ENCODE data around the gene SLC5A10.
A peak's percentile ranks its signal among the peaks of the same experiment; 100 is the strongest.
"Not testable (repeated sequence)": the region's sequence is repeated elsewhere in the genome, so short reads cannot be mapped to it uniquely, and the experiment has no call there.

SLC5A10 gene

DNA sequence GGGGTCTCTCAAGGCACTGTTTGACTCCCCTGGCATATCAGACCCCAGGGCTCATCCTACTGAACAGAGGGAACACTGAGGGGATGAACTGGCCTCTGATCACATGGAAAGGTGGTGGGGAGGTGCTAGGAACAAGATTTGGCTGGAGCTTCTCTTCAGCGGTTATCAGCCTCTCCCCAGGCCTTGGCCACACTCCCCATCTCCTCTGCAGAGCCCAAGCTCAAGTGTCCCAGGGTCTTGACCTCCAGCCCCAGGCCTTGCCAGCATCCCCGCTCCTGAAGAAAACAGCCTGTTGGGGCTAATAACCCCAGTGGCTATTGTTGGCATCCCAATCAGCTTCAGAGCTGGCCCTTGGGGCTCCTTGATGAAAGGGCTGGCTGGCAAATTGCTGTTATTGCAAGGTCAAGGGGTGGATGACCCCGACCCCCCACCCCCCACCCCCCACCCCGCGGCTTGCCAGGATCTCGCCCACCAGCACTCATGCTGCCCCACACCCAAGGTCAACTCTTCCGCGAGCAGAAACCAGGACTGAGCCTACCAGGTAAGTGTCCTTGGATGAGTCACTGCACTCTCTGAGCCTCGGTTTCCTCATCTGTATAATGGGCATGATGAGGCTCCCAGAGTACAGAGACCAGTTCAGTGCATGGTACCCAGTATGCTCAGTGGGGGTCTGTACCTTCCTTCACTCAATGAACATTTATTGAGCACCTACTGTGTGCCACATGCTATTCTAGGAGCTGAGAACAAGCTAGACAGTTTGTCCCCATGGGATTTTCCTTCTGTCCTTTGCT lies 71.4 kb downstream of the SLC5A10 start:
- no peak overlapping the region for H3K9ac ChIP-seq (ENCODE audit: low read length)
- H3K4me3 ChIP-seq (ENCODE audit: low read depth, low read length, poor library complexity, severe bottlenecking): no peak overlapping the region
- H3K4me2 ChIP-seq (ENCODE audit: low read length): no peak overlapping the region
- H3K36me3 ChIP-seq (ENCODE audit: insufficient read depth, low read length): peaks cover 40% of the 10 kb centered on the region
- no peaks in the 10 kb centered on the region for H4K20me1 ChIP-seq (ENCODE audit: insufficient read depth, low read length)
- no peaks in the 10 kb centered on the region for H3K9me2 ChIP-seq (ENCODE audit: low read depth, low read length)
- H3K27me3 ChIP-seq (ENCODE audit: insufficient read depth, low read length): no peaks in the 10 kb centered on the region
- H2AFZ ChIP-seq (ENCODE audit: low read length): no peak overlapping the region
- no peaks in the 10 kb centered on the region for H3F3A ChIP-seq (ENCODE audit: insufficient read depth, low read length)
- no peak overlapping the region for H3K27ac ChIP-seq (ENCODE audit: low read depth, low read length, poor library complexity, severe bottlenecking)
- TF ChIP-seq EZH2 (IDR thresholded peaks at IDR 0.05; ENCODE audit: borderline replicate concordance, low read length): no peak
- TF ChIP-seq, protein P1, sequence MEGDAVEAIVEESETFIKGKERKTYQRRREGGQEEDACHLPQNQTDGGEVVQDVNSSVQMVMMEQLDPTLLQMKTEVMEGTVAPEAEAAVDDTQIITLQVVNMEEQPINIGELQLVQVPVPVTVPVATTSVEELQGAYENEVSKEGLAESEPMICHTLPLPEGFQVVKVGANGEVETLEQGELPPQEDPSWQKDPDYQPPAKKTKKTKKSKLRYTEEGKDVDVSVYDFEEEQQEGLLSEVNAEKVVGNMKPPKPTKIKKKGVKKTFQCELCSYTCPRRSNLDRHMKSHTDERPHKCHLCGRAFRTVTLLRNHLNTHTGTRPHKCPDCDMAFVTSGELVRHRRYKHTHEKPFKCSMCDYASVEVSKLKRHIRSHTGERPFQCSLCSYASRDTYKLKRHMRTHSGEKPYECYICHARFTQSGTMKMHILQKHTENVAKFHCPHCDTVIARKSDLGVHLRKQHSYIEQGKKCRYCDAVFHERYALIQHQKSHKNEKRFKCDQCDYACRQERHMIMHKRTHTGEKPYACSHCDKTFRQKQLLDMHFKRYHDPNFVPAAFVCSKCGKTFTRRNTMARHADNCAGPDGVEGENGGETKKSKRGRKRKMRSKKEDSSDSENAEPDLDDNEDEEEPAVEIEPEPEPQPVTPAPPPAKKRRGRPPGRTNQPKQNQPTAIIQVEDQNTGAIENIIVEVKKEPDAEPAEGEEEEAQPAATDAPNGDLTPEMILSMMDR (IDR thresholded peaks at IDR 0.05; ENCODE audit: low read length): no peak
- H3K9me3 ChIP-seq (ENCODE audit: low read length): no peaks in the 10 kb centered on the region
- peaks cover 8% of the 10 kb centered on the region for H3K4me1 ChIP-seq (ENCODE audit: insufficient read depth, low read length, severe bottlenecking)
- H3K79me2 ChIP-seq (ENCODE audit: insufficient read depth, low read length): no peaks in the 10 kb centered on the region

DNA sequence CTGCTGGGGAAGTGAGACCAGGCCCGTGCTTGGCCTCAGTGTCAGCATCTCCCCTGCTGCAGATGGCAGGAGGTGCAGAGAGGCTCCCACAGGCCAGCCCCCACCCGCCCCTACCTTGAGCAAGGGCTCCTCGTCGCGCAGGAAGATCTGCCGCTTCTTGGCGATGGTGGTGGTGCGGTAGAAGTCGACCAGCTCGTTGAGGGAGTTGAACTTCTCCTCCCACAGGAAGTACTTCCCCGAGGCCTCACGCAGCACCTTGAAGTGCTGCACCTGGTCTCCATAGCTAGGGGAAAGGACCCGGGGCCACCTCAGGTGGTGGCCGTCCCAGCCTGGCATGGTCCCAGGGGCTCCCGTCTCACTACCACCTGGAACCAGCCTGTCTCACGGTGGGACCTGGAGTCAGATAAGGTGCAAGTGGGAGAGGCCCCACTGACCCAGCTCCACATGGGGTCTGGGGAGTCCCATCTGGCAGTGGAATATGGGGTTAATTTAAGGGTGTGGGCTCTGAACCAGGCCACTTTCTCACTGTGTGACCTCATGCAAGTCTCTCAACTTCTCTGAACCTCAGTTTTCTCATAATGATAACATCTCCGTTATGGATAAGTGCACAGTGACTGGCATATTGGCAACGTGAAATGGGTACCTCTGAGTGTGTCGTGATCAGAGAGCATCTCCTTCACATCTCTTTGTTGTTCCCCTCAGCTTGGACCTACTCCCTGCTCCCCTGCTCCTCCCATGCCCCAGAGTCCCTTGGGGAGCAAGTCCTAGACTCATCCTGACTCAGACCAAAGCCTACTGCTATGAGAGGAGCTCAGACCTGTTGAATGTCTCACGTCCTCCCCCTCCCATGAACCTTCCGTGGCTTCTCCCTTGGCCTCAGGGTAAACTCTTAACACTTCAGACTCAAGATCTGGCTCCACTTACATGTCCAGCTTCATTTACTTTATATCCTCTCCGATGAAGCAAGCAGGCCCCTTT lies 72.4 kb downstream of the SLC5A10 start:
- Histone ChIP-seq H4K20me1 (ENCODE audit: insufficient read depth, low read length) (no peaks in the 10 kb centered on the region), H3K79me2 (ENCODE audit: insufficient read depth, low read length) (no peaks in the 10 kb centered on the region), H3K9me2 (ENCODE audit: low read depth, low read length) (no peaks in the 10 kb centered on the region), H3K4me2 (ENCODE audit: low read length) (no peak overlapping the region; the same call in 1 of the 2 replicates), H3K27me3 (ENCODE audit: insufficient read depth, low read length) (no peaks in the 10 kb centered on the region), H3K9ac (ENCODE audit: low read length) (no peak overlapping the region), H3K9me3 (ENCODE audit: low read length) (no peaks in the 10 kb centered on the region), H3K4me3 (ENCODE audit: low read depth, low read length, poor library complexity, severe bottlenecking) (no peak overlapping the region), H3K36me3 (ENCODE audit: insufficient read depth, low read length) (peaks cover 40% of the 10 kb centered on the region), H3F3A (ENCODE audit: insufficient read depth, low read length) (no peaks in the 10 kb centered on the region), H3K4me1 (ENCODE audit: insufficient read depth, low read length, severe bottlenecking) (peaks cover 8% of the 10 kb centered on the region), H2AFZ (ENCODE audit: low read length) (no peak overlapping the region), H3K27ac (ENCODE audit: low read depth, low read length, poor library complexity, severe bottlenecking) (peak overlapping the region; percentile 55)
- no peak for TF ChIP-seq EZH2 (IDR thresholded peaks at IDR 0.05; ENCODE audit: borderline replicate concordance, low read length)
- TF ChIP-seq, protein P1 (IDR thresholded peaks at IDR 0.05; ENCODE audit: low read length): no peak

DNA sequence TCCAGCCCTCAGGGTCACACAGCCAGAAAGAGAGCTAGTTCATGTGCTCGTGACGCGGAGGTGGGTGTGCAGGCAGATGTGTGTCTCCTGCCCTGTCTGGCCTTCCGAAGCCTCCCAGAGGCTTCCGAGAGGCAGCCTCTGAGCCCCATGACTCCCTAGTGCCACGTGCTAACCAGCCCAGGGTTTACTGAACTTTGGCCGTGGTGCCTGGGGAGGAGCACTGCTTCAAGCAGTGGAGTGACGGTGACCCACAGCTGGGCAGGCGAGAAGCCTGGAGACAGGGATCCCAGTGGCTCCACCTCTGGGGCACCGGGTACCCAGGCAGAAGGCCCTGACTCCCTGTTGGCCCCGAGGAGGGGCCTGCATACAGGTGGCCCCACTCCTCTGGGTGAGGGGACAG lies 76.7 kb downstream of the SLC5A10 start:
- not testable (repeated sequence) for H2AFZ ChIP-seq (ENCODE audit: low read length); H3K9me2 ChIP-seq (ENCODE audit: low read depth, low read length); H3K79me2 ChIP-seq (ENCODE audit: insufficient read depth, low read length); H4K20me1 ChIP-seq (ENCODE audit: insufficient read depth, low read length); H3K9ac ChIP-seq (ENCODE audit: low read length); H3K27me3 ChIP-seq (ENCODE audit: insufficient read depth, low read length); H3K27ac ChIP-seq (ENCODE audit: low read depth, low read length, poor library complexity, severe bottlenecking); H3K4me3 ChIP-seq (ENCODE audit: low read depth, low read length, poor library complexity, severe bottlenecking); H3K4me2 ChIP-seq (ENCODE audit: low read length); H3F3A ChIP-seq (ENCODE audit: insufficient read depth, low read length); H3K36me3 ChIP-seq (ENCODE audit: insufficient read depth, low read length); H3K9me3 ChIP-seq (ENCODE audit: low read length)
- peaks cover 10% of the 10 kb centered on the region for H3K4me1 ChIP-seq (ENCODE audit: insufficient read depth, low read length, severe bottlenecking)

DNA sequence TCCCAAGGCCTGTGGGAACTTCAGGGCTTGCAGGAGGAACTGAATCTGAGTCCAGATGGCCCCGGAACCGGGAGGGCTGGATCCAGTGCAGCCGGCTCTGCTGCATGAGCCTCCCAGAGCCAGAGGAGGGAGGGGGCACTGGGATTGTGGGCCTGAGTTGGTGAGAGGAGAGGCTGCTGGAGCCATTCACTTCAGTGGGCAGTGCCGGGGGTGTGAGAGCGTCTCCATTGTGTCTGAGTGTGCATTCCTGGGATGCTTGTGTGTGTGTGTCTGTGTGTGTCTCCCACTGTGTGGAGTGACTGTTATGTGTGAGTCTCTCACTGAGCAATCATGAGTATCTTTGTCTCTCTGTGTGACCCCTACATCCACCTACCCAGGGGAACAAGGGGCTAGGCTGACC lies 77.8 kb downstream of the SLC5A10 start:
- not testable (repeated sequence) for H3K4me2 ChIP-seq (ENCODE audit: low read length); H3K4me3 ChIP-seq (ENCODE audit: low read depth, low read length, poor library complexity, severe bottlenecking); H2AFZ ChIP-seq (ENCODE audit: low read length); H4K20me1 ChIP-seq (ENCODE audit: insufficient read depth, low read length); H3K27me3 ChIP-seq (ENCODE audit: insufficient read depth, low read length); H3K4me1 ChIP-seq (ENCODE audit: insufficient read depth, low read length, severe bottlenecking); H3K79me2 ChIP-seq (ENCODE audit: insufficient read depth, low read length); H3K9me3 ChIP-seq (ENCODE audit: low read length); H3F3A ChIP-seq (ENCODE audit: insufficient read depth, low read length); H3K9ac ChIP-seq (ENCODE audit: low read length); H3K27ac ChIP-seq (ENCODE audit: low read depth, low read length, poor library complexity, severe bottlenecking); H3K9me2 ChIP-seq (ENCODE audit: low read depth, low read length); H3K36me3 ChIP-seq (ENCODE audit: insufficient read depth, low read length)

DNA sequence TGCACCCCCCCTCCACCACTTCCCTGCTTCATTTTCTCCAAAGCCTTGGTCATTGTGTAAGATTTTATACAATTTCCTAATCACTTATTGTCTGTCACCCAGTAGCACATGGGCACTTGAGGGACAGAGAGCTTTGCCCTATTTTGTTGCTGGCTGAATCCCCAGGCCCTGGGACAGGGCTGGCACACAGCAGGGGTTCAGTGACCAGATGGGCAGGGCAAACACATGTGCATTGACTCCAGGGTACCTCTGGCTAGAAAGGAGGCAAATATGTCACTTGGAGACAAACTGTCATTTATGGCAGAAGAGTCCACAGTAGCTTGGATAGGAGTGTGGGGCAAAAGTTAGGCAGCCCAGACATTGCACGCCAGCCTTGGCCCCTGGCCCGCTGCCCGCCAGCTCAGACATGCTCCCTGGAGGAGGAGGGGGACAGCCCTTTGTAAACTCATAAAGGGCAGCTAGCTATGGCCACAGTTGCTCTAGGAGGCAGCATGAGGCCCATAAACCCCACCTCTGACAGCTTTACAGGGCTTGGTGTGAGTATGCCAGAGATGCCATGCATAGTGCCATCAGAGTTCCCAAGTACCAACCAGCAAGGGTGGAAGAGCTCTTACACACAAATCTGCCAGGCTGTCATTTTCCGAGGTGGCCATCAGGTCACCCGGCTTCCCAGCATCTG lies 78.9 kb downstream of the SLC5A10 start:
- H3K9me2 ChIP-seq (ENCODE audit: low read depth, low read length); H3K27ac ChIP-seq (ENCODE audit: low read depth, low read length, poor library complexity, severe bottlenecking); H3K4me2 ChIP-seq (ENCODE audit: low read length); H2AFZ ChIP-seq (ENCODE audit: low read length); H3K9me3 ChIP-seq (ENCODE audit: low read length); H3F3A ChIP-seq (ENCODE audit: insufficient read depth, low read length); H3K4me1 ChIP-seq (ENCODE audit: insufficient read depth, low read length, severe bottlenecking); H3K36me3 ChIP-seq (ENCODE audit: insufficient read depth, low read length); H3K4me3 ChIP-seq (ENCODE audit: low read depth, low read length, poor library complexity, severe bottlenecking); H3K9ac ChIP-seq (ENCODE audit: low read length); H3K79me2 ChIP-seq (ENCODE audit: insufficient read depth, low read length); H3K27me3 ChIP-seq (ENCODE audit: insufficient read depth, low read length); H4K20me1 ChIP-seq (ENCODE audit: insufficient read depth, low read length): not testable (repeated sequence)
